Fibroblast of lung (primary cell): ENCODE data around the gene AMER2. TPM values are rescaled to one million over a fixed set of nuclear protein-coding genes. Genes with fewer than 3 reads are reported as not detected.

ENCODE experiments used
- DNase-seq, 2 donors: peaks; one replicate each; pipeline versions ENCODE4 v3.0.0 to v3.0.0-alpha.2; 2010; ENCODE audit warnings: low read depth in 2 of 2
- H2AFZ ChIP-seq: 2 replicates; pipeline ENCODE4 v1.5.1; 2012; ENCODE audit warnings: low read length, control low read depth, inconsistent platforms
- H3K27ac ChIP-seq: 2 replicates; pipeline ENCODE4 v1.5.1; 2011; ENCODE audit warnings: low read length, control low read depth; ENCODE audit not compliant: insufficient read depth
- H3K27me3 ChIP-seq: 2 replicates; pipeline ENCODE4 v1.5.1; 2011; ENCODE audit warnings: mild to moderate bottlenecking, low read length; ENCODE audit not compliant: control insufficient read depth, insufficient read depth
- H3K36me3 ChIP-seq: 2 replicates; pipeline ENCODE4 v1.5.1; 2011; ENCODE audit warnings: low read length; ENCODE audit not compliant: control insufficient read depth, insufficient read depth
- H3K4me1 ChIP-seq: 2 replicates; pipeline ENCODE4 v1.5.1; 2011; ENCODE audit warnings: low read length; ENCODE audit not compliant: control insufficient read depth, insufficient read depth; ENCODE audit errors: extremely low read depth
- H3K4me2 ChIP-seq: 2 replicates; pipeline ENCODE4 v1.5.1; 2011; ENCODE audit warnings: low read length, control low read depth; ENCODE audit not compliant: insufficient read depth; ENCODE audit errors: extremely low read depth
- H3K4me3 ChIP-seq, 4 experiments: fragments of 200-600 bp in 1 of 4; sonication (generic) in 1 of 4; replicated peaks in 1 of 4; 2 replicates each; pipeline ENCODE4 v1.5.1; 2011 to 2016; ENCODE audit warnings: low read length in 4 of 4, low read depth in 3 of 4, mild to moderate bottlenecking in 3 of 4, control low read depth in 2 of 4, inconsistent platforms in 1 of 4, mixed read lengths in 1 of 4; ENCODE audit not compliant: insufficient read depth in 1 of 4; ENCODE audit errors: control extremely low read depth in 1 of 4
- H3K79me2 ChIP-seq: 2 replicates; pipeline ENCODE4 v1.5.1; 2012; ENCODE audit warnings: mild to moderate bottlenecking, low read length, inconsistent platforms; ENCODE audit not compliant: control insufficient read depth, insufficient read depth
- H3K9ac ChIP-seq: 2 replicates; pipeline ENCODE4 v1.5.1; 2011; ENCODE audit warnings: mild to moderate bottlenecking, low read length, control low read depth; ENCODE audit not compliant: insufficient read depth
- H3K9me3 ChIP-seq: 2 replicates; pipeline ENCODE4 v1.5.1; 2012; ENCODE audit warnings: low read depth, low read length; ENCODE audit not compliant: control insufficient read depth, insufficient read depth
- H4K20me1 ChIP-seq: 2 replicates; pipeline ENCODE4 v1.5.1; 2011; ENCODE audit warnings: low read length; ENCODE audit not compliant: control insufficient read depth, insufficient read depth; ENCODE audit errors: extremely low read depth
- EZH2 ChIP-seq: IDR thresholded peaks from 2 replicates; pipeline ENCODE4 v1.5.1; 2012; ENCODE audit warnings: low read length, control low read depth, mild to moderate bottlenecking; ENCODE audit errors: missing control alignments
- polyA plus RNA-seq, 2 donors: library from polyadenylated mRNA; depleted of rRNA in 1 of 2; stranded (reverse) in 1 of 2; unstranded in 1 of 2; fragments of >200 nt; gene quantifications; 2 replicates each; pipeline ENCODE4 v1.2.1, GENCODE V29; 2011 to 2012; ENCODE audit warnings: missing spikeins in 1 of 2
- total RNA-seq: library from RNA; depleted of rRNA; stranded (reverse); fragments of >200 nt; gene quantifications from 2 replicates; pipeline ENCODE4 v1.2.1, GENCODE V29; 2014
- TF ChIP-seq, protein P1 (sequence below), 2 donors: IDR thresholded peaks in 1 of 2; conservative IDR thresholded peaks in 1 of 2; 1 replicate in 1 of 2; 2 replicates in 1 of 2; pipeline ENCODE4 v1.5.1; 2011 to 2012; ENCODE audit warnings: low read length in 2 of 2, control low read depth in 1 of 2, inconsistent platforms in 1 of 2, low read depth in 1 of 2, mild to moderate bottlenecking in 1 of 2

The AMER2 gene
- total and polyA plus RNA-seq, 2 donors (not counting 1 experiment from before 2014, with no cell fraction given): under 0.01 TPM; not detected in 1

DNA sequence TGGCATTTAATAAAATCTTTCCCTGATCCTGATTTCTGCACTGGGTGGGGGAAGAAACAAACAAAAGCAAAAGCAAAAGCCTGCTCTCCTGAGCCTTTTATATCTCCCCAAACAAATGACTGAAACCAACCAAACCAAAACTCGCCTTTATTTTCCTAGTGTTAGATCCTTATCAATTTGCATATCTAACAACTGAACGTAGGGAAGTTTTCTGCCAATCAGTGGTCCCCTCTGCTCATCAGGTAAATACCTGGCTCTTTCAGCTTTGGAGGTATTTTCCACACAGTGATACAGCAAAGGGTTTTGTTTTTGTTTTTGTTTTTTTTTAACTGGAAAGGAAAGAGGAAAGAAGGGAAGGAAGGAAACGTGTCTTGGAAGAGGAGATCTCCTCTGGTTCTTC, 3.3 kb downstream of the AMER2 start:
- Histone ChIP-seq H3K79me2 (no peaks in the 10 kb centered on the region), H3K27me3 (peaks cover 32% of the 10 kb centered on the region), H4K20me1 (no peaks in the 10 kb centered on the region)

DNA sequence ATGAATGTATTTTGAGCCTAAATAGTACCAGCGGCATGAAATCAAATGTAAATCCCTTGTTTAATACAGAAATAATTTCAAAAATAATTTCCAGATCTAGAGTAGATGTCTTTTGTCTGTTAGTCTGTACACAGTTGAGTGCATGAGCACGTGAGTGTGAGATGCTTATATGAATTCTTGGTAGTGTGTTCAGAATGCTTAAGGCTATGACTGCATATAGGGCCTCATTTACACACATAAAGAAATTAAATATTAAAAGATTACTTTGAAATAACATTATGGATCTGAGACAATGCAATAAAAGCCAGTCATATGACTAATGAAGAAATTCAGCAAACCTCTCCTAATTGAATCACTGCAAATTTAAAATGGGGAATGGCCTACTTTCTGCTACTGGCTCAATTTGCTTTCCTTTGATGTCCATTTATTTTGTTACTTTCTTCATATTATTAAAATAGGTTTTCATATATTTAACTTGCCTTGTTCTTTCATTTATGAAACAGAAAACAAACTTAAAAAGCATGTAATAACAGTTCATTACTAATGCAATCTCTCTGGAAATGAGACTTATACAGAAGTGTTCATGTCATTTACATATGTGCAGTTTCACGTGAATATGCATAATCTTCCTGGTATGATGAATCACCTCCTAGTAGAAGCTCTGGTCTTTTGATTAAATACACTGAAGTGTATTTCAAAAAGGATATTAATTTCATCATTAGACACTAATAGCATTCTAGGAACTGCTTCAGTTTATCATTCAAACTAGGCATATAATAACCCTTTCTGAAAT, 4.5 kb downstream of the AMER2 start:
- H4K20me1 ChIP-seq: no peaks in the 10 kb centered on the region
- H3K9me3 ChIP-seq: no peaks in the 10 kb centered on the region
- no peak overlapping the region for H3K4me3 ChIP-seq
- TF ChIP-seq EZH2: no peak
- TF ChIP-seq, protein P1, sequence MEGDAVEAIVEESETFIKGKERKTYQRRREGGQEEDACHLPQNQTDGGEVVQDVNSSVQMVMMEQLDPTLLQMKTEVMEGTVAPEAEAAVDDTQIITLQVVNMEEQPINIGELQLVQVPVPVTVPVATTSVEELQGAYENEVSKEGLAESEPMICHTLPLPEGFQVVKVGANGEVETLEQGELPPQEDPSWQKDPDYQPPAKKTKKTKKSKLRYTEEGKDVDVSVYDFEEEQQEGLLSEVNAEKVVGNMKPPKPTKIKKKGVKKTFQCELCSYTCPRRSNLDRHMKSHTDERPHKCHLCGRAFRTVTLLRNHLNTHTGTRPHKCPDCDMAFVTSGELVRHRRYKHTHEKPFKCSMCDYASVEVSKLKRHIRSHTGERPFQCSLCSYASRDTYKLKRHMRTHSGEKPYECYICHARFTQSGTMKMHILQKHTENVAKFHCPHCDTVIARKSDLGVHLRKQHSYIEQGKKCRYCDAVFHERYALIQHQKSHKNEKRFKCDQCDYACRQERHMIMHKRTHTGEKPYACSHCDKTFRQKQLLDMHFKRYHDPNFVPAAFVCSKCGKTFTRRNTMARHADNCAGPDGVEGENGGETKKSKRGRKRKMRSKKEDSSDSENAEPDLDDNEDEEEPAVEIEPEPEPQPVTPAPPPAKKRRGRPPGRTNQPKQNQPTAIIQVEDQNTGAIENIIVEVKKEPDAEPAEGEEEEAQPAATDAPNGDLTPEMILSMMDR (conservative IDR thresholded peaks at IDR 0.05 in 1 of 2, IDR thresholded peaks at IDR 0.05 in 1 of 2; ENCODE audit: low read depth in 1 of 2, low read length in 2 of 2): no peak
- no peak overlapping the region for H3K27ac ChIP-seq
- H3K4me1 ChIP-seq: no peaks in the 10 kb centered on the region
- no peak overlapping the region for H2AFZ ChIP-seq
- H3K9ac ChIP-seq: no peak overlapping the region
- no peak for DNase-seq
- no peaks in the 10 kb centered on the region for H3K36me3 ChIP-seq
- no peaks in the 10 kb centered on the region for H3K79me2 ChIP-seq
- H3K4me2 ChIP-seq: no peak overlapping the region
- H3K27me3 ChIP-seq: peaks cover 30% of the 10 kb centered on the region

More for the DNA sequence above, 3.3 kb downstream of the AMER2 start:
- Histone ChIP-seq H3K4me1 (no peaks in the 10 kb centered on the region), H3K4me2 (no peak overlapping the region), H3K4me3 (no peak overlapping the region), H3K9me3 (no peaks in the 10 kb centered on the region), H3K36me3 (no peaks in the 10 kb centered on the region), H3K27ac (no peak overlapping the region), H2AFZ (no peak overlapping the region), H3K9ac (no peak overlapping the region)
- DNase-seq: no peak
- no peak for TF ChIP-seq EZH2
- TF ChIP-seq, protein P1 (conservative IDR thresholded peaks at IDR 0.05 in 1 of 2, IDR thresholded peaks at IDR 0.05 in 1 of 2; ENCODE audit: low read depth in 1 of 2, low read length in 2 of 2): no peak

DNA sequence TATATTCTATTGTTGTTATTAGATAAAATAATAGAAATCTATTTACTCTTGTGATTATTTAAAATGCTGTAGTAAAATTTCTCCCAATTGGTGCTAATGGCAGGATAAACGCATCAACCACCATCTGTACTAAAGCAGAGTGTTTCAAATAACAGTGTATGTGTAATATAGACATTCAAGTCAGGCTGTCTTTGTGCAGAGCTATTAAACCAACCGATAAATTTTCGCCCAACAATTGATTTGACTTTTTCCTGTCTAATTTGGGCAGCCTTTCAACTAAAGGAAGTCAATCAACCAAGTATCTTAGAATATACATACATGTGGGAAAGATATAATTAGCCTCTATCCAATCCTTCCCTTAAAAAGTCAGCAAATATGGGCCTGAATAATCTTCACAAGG, 5.8 kb downstream of the AMER2 start:
- Histone ChIP-seq H3K9ac (no peak overlapping the region), H3K4me2 (no peak overlapping the region), H4K20me1 (no peaks in the 10 kb centered on the region), H2AFZ (no peak overlapping the region), H3K27me3 (peaks cover 19% of the 10 kb centered on the region), H3K4me3 (no peak overlapping the region), H3K9me3 (no peaks in the 10 kb centered on the region), H3K27ac (no peak overlapping the region), H3K36me3 (no peaks in the 10 kb centered on the region), H3K79me2 (no peaks in the 10 kb centered on the region), H3K4me1 (no peaks in the 10 kb centered on the region)
- no peak for TF ChIP-seq EZH2
- TF ChIP-seq, protein P1 (conservative IDR thresholded peaks at IDR 0.05 in 1 of 2, IDR thresholded peaks at IDR 0.05 in 1 of 2; ENCODE audit: low read depth in 1 of 2, low read length in 2 of 2): no peak
- DNase-seq: no peak
